ENCODE data around the gene LBX2.

LBX2 gene

DNA sequence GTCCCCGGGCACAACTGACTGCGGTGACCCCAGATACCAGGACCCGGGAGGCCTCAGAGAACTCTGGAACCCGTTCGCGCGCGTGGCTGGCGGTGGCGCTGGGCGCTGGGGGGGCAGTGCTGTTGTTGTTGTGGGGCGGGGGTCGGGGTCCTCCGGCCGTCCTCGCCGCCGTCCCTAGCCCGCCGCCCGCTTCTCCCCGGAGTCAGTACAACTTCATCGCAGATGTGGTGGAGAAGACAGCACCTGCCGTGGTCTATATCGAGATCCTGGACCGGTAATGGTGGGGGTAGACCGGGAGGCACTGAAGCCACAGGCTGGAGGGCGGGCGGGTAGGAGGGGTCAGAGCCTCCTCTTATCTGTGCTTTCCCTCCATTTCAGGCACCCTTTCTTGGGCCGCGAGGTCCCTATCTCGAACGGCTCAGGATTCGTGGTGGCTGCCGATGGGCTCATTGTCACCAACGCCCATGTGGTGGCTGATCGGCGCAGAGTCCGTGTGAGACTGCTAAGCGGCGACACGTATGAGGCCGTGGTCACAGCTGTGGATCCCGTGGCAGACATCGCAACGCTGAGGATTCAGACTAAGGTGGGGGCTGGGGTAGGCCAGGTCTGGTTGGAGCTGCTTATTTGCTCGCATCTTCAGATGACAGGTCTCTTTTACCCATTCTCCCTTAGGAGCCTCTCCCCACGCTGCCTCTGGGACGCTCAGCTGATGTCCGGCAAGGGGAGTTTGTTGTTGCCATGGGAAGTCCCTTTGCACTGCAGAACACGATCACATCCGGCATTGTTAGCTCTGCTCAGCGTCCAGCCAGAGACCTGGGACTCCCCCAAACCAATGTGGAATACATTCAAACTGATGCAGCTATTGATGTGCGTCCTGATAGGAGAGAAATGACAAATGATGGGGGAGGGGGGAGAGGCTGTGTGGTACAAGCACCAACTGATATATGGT, 31.1 kb upstream of the LBX2 start:
- no peaks in the 10 kb centered on the region for H3K27me3 Mint-ChIP-seq
- H3K36me3 Mint-ChIP-seq (ENCODE audit: low read depth), result peaks cover 63% of the 10 kb centered on the region
- peaks cover 50% of the 10 kb centered on the region for H3K4me1 Mint-ChIP-seq (ENCODE audit: low read depth)
- peak overlapping the region; percentile 78 for H3K27ac Mint-ChIP-seq
- no peaks in the 10 kb centered on the region for H3K9me3 Mint-ChIP-seq
- H3K4me3 Mint-ChIP-seq, result peak overlapping the region; percentile 99

DNA sequence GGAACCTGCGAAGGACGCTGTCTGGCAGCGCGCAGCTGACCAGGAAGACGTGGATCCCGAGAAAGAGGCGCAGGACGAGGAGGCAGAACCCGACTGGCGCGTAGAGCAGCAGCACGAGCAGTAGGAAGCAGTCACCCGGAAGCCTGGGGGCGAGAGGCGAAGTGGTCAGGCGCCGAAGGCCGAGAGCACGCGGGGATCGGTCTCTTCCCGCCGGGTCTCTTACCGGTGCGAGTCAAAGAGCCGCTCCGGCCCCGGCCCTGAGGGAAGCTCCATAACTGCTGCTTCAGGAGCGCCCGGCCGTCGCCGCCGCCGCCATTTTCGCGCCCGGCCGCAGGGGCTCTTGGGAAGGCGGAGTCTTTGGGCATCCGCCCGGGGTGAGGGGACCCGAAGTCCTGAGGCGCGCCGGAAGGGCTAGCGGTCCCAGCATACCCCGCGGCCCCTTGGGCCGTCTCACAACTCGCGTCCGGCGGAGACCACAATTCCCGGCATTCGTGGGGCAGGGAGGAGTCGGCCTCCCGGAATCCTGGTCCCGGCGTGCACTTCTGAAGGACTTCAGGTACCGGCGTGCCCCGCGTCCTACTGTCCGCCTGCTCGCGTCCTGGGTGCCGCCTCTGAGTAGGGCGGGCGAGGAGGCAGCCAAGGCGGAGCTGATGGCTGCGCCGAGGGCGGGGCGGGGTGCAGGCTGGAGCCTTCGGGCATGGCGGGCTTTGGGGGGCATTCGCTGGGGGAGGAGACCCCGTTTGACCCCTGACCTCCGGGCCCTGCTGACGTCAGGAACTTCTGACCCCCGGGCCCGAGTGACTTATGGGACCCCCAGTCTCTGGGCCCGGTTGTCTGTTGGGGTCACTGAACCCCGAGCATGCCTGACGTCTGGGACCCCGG, 30.2 kb upstream of the LBX2 start, which contains the start of the genes AUP1 and HTRA2:
Gene AUP1, minus strand, starts transcription at position 350 of the 882 bp plus-strand sequence. Its CDS starts 77 bp downstream, at position 273.
Gene HTRA2, plus strand, starts transcription at position 577 of the 882 bp plus-strand sequence. Its CDS starts 74 bp downstream, at position 651.
- Mint-ChIP-seq H3K9me3 (no peaks in the 10 kb centered on the region), H3K4me1 (ENCODE audit: low read depth) (peaks cover 50% of the 10 kb centered on the region), H3K4me3 (peak within 1 kb of the TSS; percentile 99), H3K27ac (peak within 1 kb of the TSS; percentile 98), H3K36me3 (ENCODE audit: low read depth) (peaks cover 63% of the 10 kb centered on the region), H3K27me3 (no peaks in the 10 kb centered on the region)

DNA sequence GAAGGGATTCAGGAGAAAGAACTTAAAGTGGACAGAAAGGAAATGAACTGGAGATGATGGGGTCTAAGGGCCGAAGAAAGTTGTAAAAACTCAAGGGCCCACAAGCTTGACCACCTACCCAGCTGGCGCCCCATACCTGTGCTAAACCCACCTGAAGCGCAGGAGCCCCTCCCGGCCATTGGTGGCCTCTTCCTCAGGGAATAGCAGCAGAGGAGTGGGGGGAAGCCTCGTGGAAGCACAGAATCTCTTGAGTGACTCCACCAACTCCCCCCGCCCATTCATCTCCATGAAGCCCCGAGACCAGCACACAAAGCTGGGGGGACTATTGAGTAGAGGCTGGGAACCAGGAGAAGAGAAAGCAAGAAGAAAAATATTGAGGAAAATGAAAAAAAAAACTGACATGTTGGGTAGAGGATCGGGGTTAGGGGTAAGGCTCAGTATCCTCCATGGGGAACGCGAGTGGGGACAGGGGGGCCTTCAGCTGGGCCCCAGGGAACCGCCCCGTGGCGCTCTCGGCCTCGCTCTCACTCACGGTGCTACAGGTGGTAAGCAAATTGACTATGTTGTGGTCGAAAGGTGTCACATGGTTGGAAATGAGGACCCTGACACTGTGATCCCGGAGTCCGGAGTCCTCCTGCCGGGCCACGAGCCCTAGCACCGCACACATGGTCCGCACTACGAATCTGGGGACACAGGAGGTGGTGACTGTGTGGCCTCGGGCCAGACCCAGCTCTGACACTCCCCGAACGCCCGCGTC, 29.4 kb upstream of the LBX2 start:
- H3K4me1 Mint-ChIP-seq (ENCODE audit: low read depth), result peaks cover 50% of the 10 kb centered on the region

DNA sequence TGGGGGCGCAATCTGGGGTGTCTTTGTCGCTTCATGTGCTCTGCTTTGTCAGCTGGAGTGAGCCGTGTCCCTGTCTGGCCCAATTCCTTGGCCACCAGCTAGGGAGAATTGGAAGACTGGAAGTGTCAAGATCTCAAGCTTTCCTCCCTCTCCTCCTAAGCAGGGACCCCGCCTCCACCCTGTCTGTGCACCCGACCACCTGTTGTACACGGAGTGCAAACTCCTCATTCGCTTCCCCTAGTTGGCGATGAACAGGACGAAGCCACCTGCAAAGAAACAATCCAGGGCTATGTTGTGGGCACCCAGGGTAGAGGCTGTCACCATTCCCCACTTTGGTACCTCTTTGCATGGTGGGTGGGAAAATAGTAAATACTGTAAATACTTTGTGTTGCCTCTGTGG, 28.3 kb upstream of the LBX2 start:
- no peaks in the 10 kb centered on the region for H3K27me3 Mint-ChIP-seq
- H3K36me3 Mint-ChIP-seq (ENCODE audit: low read depth), result peaks cover 59% of the 10 kb centered on the region
- peak overlapping the region; percentile 99 for H3K4me3 Mint-ChIP-seq
- peaks cover 50% of the 10 kb centered on the region for H3K4me1 Mint-ChIP-seq (ENCODE audit: low read depth)
- H3K27ac Mint-ChIP-seq, result peak overlapping the region; percentile 98
- no peaks in the 10 kb centered on the region for H3K9me3 Mint-ChIP-seq

More for the DNA sequence above, 29.4 kb upstream of the LBX2 start:
- Mint-ChIP-seq H3K9me3 (no peaks in the 10 kb centered on the region), H3K4me3 (peak overlapping the region; percentile 99), H3K36me3 (ENCODE audit: low read depth) (peaks cover 60% of the 10 kb centered on the region), H3K27ac (peak overlapping the region; percentile 98), H3K27me3 (no peaks in the 10 kb centered on the region)

DNA sequence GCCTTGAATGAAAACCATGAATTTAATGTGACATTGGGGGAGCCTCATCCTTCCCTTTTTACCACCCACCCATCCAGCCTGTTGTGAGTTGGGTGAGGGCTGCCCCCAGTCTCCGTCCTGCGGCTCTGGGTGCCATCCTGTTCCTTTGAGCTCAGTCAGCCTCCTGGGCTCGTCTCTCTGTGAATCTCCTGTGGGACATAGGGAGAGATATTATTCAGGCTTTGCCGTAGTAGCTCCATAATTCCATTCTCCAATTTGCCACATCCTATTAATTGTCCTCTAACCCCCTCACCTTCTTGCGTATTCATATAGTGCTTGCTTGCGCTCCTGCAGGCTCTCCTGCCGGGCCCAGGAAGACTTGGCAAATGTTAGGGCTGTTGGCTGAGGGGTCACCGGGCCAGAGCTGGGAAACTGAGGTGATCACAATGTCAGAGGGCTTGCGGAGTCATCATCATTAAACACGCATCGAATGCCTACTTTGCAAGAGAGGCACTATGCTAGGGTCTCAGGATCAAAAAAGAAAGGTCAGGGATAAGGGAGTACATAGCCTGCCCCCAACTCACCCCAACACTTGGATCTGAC, 27.3 kb upstream of the LBX2 start:
- Mint-ChIP-seq H3K27me3 (peaks cover 4% of the 10 kb centered on the region), H3K36me3 (ENCODE audit: low read depth) (peaks cover 49% of the 10 kb centered on the region), H3K27ac (no peak overlapping the region), H3K9me3 (no peaks in the 10 kb centered on the region), H3K4me3 (peak overlapping the region; percentile 99), H3K4me1 (ENCODE audit: low read depth) (peaks cover 43% of the 10 kb centered on the region)

DNA sequence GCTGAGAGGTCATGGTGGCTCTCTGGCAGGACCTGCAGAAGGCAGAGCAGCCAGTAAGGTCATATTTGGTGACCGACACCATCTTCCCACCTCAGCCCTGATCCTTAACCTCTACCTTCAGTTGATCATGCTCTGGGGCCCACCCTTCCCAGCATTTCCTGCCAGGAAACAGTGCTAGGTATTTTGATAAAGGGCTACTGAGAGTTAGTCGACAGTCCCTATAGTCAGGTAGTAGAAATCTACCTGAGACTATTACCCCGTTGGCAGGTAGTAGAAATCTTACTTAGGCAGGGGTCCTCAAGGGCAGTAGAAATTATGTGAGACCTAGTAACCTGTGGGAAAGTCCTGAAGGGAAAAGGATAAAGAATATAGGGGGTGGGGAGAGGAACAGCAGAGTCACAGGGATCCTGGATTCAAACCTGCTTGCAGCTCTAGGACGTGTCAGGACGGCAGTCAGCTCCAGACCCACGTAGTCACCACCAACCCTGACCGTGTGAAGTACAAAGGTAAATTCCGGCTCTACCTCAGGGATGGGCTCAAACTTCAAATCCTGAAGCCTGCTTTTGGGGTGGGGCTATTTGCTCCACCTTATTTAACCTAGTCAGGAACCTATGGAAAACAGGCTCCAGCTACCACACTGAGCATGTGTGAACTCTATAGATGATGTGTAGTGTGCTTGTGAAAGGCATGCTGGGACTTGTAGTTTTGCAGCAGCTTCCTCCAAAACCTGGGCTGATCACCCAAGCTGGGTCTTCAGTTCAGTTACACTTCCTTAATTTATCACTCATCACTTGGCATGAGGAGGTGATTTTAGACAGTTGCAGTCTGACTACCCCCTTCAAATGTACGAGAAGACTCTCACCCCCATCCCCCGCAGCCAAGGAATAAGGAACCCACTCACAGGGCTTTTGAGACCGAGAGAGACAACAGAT, 26.6 kb upstream of the LBX2 start, which contains the start of gene DQX1:
Gene DQX1, minus strand, starts transcription at position 515 of the 932 bp plus-strand sequence. Its CDS starts 502 bp downstream, at position 13.
- Mint-ChIP-seq H3K36me3 (ENCODE audit: low read depth) (peaks cover 42% of the 10 kb centered on the region), H3K4me3 (peak within 1 kb of the TSS; percentile 99), H3K27ac (no peak within 1 kb of the TSS)

DNA sequence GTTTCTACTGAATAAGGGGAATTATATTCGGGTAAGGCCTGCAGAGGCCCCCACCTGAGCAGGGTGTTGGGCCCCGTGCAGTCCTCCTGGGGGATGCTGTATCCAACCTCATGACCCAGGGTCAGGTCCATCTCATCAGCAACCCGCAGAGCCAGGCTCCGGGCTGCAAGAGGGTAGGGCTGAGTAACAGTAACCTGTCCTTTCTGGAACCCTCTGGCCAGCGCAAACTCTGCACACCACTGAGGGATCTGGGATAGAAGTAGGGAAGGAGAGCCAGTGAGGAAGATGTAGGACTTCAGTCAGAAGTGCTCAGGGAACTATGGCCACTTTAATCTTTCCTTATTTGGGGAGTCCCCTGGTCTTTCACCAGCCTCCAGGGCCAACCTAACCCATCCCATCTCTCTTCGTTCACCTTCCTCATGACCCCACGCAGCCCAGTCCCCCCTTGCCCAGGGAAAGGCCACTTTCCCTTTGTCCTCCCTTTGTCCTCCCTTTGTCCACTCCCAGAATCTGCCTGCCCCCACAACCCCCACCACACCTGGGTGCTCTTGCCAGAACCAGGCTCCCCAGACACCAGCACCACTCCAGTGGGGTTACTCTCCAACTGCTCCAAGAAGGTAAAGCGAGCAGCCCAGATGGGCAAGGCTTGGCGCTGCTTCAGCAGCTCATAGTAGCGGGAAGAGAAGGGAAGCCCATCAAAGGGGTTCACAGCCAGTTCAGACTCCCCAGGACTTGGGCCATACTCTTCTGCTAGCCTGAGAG, 25.7 kb upstream of the LBX2 start:
- peaks cover 36% of the 10 kb centered on the region for H3K36me3 Mint-ChIP-seq (ENCODE audit: low read depth)
- peaks cover 30% of the 10 kb centered on the region for H3K4me1 Mint-ChIP-seq (ENCODE audit: low read depth)
- no peak overlapping the region for H3K27ac Mint-ChIP-seq

More for the DNA sequence above, 26.6 kb upstream of the LBX2 start, which contains the start of gene DQX1:
- Mint-ChIP-seq H3K4me1 (ENCODE audit: low read depth) (peaks cover 35% of the 10 kb centered on the region), H3K27me3 (peaks cover 4% of the 10 kb centered on the region), H3K9me3 (no peaks in the 10 kb centered on the region)

DNA sequence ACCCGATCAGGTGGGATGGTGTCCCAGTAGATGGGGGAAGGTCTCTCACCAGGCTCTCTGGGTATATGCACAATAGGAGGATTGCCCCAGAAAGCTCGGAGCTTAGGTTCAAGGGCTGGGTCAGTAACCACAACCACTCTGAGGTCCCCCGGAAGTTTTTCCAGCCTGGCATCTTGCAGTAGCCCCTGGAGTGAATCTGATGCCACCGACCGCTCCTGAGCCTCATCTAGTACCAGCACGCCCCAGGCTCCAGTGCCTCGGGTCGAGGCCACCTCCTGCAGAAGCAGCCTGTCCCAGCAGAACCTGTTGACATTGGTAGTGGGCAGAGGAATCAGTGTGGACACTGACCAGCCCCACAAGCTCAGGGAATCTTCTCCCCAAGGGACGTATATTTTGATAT, 24.6 kb upstream of the LBX2 start:
- peaks cover 20% of the 10 kb centered on the region for H3K27me3 Mint-ChIP-seq
- no peaks in the 10 kb centered on the region for H3K9me3 Mint-ChIP-seq
- H3K4me1 Mint-ChIP-seq (ENCODE audit: low read depth), result peaks cover 30% of the 10 kb centered on the region
- peaks cover 33% of the 10 kb centered on the region for H3K36me3 Mint-ChIP-seq (ENCODE audit: low read depth)
- H3K4me3 Mint-ChIP-seq, result no peak overlapping the region
- no peak overlapping the region for H3K27ac Mint-ChIP-seq

More for the DNA sequence above, 25.7 kb upstream of the LBX2 start:
- Mint-ChIP-seq H3K9me3 (no peaks in the 10 kb centered on the region), H3K4me3 (no peak overlapping the region), H3K27me3 (peaks cover 8% of the 10 kb centered on the region)

DNA sequence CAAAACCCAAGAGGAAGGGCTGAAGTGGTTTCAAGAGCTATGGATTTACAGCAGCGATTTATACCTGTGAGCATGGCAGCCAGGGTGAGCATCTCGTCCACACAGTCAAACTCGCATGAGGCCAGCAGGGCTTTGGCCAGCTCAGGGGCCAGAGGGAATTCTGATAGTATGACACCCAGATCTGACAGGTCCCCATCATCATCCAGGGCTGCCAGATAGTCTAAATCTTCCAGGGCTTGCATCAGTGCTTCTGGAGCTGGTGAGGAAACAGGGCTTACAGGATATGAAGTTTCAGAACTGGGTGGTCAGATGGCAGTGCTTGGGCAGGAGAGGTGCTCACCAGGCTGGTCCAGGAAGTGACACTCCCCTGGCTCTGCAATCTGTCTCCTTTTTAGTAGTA, 23.1 kb upstream of the LBX2 start:
- no peak overlapping the region for H3K27ac Mint-ChIP-seq
- no peak overlapping the region for H3K4me3 Mint-ChIP-seq
- H3K36me3 Mint-ChIP-seq (ENCODE audit: low read depth), result peaks cover 18% of the 10 kb centered on the region
- H3K27me3 Mint-ChIP-seq, result peaks cover 35% of the 10 kb centered on the region
- H3K9me3 Mint-ChIP-seq, result no peaks in the 10 kb centered on the region
- H3K4me1 Mint-ChIP-seq (ENCODE audit: low read depth), result peaks cover 15% of the 10 kb centered on the region

DNA sequence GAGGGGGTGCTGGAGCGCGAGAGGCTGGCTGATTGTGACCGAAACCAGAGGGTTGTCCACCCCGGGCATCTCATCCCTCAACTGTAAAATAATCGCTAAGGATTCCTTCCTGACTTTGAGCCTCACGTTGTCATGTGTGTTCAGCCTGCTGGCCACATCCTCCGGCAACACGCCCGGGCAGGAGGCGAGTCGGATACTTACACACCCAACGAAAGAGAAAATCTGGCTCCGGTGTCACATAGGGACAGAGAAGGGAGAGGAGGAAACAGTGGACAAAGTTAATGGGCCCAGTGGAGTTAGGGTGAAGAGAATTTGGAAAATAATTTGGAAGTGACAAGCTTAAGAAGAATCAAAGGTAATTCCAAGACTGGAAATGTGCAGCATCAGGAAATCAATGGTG, 17.2 kb upstream of the LBX2 start:
- Mint-ChIP-seq H3K27ac (peak overlapping the region; percentile 14), H3K36me3 (ENCODE audit: low read depth) (no peaks in the 10 kb centered on the region), H3K9me3 (no peaks in the 10 kb centered on the region), H3K27me3 (peaks cover 74% of the 10 kb centered on the region), H3K4me1 (ENCODE audit: low read depth) (peaks cover 25% of the 10 kb centered on the region), H3K4me3 (peak overlapping the region; percentile 58)

DNA sequence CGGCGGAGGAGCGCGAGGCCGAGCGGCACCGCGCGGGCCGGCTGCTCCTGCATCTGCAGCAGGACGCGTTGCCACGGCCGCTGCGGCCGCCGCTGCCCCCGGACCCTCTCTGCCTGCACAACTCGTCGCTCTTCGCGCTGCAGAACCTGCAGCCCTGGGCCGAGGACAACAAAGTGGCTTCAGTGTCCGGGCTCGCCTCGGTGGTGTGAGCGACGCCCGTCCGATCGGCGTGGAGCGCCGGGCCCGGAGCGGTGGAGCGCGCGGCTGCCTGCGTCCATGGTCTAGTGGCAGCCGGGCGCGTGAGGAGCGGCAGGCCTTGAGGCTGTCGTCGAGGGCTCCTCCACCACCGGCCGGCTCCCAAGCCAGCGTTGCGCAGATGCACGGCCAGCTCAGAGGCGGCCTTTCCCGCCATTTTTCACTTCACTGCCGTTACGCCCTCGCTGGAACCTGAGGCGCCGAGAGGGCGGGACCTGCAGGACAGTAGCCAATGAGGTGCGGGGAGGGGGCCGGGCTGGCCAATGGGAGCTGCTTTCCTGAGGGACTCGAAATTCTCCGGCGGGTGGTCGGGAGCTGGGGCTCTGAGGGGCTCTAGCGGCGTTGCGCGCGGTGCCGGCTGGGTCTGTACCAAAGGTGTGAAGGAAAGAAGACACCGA, 16.7 kb upstream of the LBX2 start:
- Mint-ChIP-seq H3K9me3 (no peaks in the 10 kb centered on the region), H3K27ac (no peak overlapping the region), H3K4me1 (ENCODE audit: low read depth) (peaks cover 25% of the 10 kb centered on the region), H3K36me3 (ENCODE audit: low read depth) (no peaks in the 10 kb centered on the region), H3K4me3 (peak overlapping the region; percentile 58), H3K27me3 (peaks cover 79% of the 10 kb centered on the region)
